Lower leg skin (tissue), 3 donors: ENCODE data around the gene SH3RF2.

ENCODE experiments used
- CTCF ChIP-seq, 3 donors: fragments of 450-650 bp; IDR thresholded peaks; one replicate each; pipeline ENCODE4 v1.5.1; 2016; ENCODE audit warnings: antibody characterized with exemption in 3 of 3, mild to moderate bottlenecking in 3 of 3, moderate library complexity in 2 of 3
- POLR2A ChIP-seq, 2 donors: fragments of 450-650 bp; IDR thresholded peaks; one replicate each; pipeline ENCODE4 v1.6.1; 2016 to 2017; ENCODE audit warnings: antibody characterized with exemption in 2 of 2, mild to moderate bottlenecking in 1 of 2, moderate library complexity in 1 of 2

GRCh38 chr5:146079695-146080373, 143.5 kb downstream of the SH3RF2 start:
- TF ChIP-seq CTCF (IDR thresholded peaks at IDR 0.05) (no peak), POLR2A (IDR thresholded peaks at IDR 0.05) (no peak)
